MG63 (cell line): Measurements from ENCODE around the gene PRSS27. TPM values are rescaled to one million over a fixed set of nuclear protein-coding genes. Genes with fewer than 3 reads are reported as not detected.
"Not testable (repeated sequence)": the region's sequence is repeated elsewhere in the genome, so short reads cannot be mapped to it uniquely, and the experiment has no call there.

Source experiments
- DNase-seq: peaks from one replicate; pipeline ENCODE4 v3.0.0-alpha.2; 2020
- H3K27me3 ChIP-seq: fragments of 250-450 bp; sonication (Bioruptor Pico); 2 replicates; pipeline ENCODE4 v1.5.1; 2020; ENCODE audit warnings: mild to moderate bottlenecking, moderate library complexity
- H3K36me3 ChIP-seq: fragments of 250-450 bp; sonication (Bioruptor Pico); 2 replicates; pipeline ENCODE4 v1.5.1; 2020; ENCODE audit warnings: mild to moderate bottlenecking, moderate library complexity
- H3K4me3 ChIP-seq: fragments of 250-450 bp; sonication (Bioruptor Pico); 2 replicates; pipeline ENCODE4 v1.5.1; 2020; ENCODE audit warnings: mild to moderate bottlenecking, moderate library complexity
- H3K9me3 ChIP-seq: fragments of 250-450 bp; sonication (Bioruptor Pico); 2 replicates; pipeline ENCODE4 v1.5.1; 2020; ENCODE audit warnings: mild to moderate bottlenecking, moderate library complexity
- total RNA-seq: library from RNA; depleted of rRNA; stranded (reverse); fragments of >200 nt; shearing (Covaris generic); gene quantifications from 2 replicates; pipeline ENCODE4 v1.2.3, GENCODE V29; 2014; ENCODE audit warnings: low replicate concordance; rRNA removed

PRSS27 gene
- total RNA-seq, 1 experiment from 2014 or later, result 1.7 TPM

DNA sequence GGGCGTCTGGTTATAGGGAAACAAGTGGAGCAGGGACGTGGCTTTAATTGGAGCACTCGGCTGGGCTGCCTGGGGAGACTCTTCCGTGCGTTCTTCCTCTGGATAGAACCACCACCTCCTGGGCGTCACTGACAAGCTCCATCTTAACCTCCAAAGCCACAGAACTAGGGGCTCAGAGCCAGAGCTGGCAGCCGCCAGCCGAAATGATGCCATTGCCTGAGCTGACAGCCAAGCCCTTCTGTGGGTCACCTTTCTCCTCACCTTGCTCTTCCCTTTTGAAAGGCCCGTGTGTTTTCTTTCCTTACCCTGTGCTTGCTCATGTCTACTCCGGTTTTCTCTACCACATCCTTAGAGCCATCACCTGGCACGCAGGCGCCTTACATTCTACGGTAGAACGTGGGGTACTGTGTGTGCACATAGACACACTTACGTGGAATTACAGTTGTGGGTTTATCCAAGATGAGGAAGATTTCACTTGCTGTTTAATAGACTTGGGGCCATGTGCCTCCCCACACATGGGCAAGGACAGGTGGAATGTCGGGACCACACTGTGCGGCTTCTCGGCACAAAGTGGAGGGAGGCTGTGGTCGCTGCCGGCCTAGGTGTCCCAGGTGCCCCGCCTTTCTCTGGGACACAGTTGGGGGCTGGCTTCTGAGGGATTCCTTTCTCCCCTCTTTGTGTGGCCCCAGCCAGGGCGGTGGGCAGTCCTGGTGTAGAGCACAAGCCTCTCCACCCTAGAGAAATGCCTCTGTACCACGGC lies 41.6 kb downstream of the PRSS27 start:
- not testable (repeated sequence) for H3K27me3 ChIP-seq, H3K9me3 ChIP-seq, DNase-seq

DNA sequence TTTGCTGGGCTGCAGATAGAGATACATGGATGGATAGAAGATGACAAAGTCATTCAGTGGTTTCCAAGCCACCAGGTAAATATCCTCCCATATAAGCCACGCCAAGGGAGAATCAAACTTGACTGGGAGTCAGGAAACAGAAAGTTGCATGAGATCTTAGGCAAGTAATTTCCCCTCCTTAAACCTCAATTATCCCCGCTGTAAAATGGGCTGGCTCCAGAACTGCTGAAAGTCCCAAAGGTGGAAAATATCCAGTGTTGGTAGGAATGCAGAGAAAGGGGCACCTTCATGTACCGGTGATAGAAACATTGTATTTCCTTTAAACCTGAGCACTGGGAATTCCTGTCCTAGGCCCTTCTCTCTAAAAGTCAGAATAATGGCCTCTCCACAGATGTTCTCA lies 43.1 kb downstream of the PRSS27 start:
- H3K36me3 ChIP-seq, result peaks cover 15% of the 10 kb centered on the region
- DNase-seq, H3K27me3 ChIP-seq, H3K9me3 ChIP-seq, H3K4me3 ChIP-seq: not testable (repeated sequence)

More for the DNA sequence above, 41.6 kb downstream of the PRSS27 start:
- H3K36me3 ChIP-seq, result peaks cover 16% of the 10 kb centered on the region
- not testable (repeated sequence) for H3K4me3 ChIP-seq

DNA sequence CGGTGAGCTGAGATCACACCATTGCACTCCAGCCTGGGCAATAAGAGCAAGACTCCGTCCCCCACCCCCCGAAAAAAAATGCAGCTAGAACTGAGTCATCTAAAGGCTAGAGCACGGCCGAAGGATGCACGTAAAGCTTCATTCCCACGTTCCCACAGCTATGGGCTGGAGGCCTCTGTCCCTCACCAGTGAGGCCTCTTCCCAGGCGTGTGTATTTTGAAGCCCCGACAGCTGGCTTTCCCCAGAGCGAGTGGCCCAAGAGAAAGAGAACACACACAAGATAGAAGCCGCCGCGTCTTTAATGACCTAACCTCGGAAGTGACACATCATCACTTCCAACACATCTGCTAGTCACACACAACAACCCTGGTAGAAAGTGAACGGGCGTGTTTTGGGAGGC lies 44.3 kb downstream of the PRSS27 start:
- Histone ChIP-seq H3K27me3 (no peaks in the 10 kb centered on the region), H3K9me3 (no peaks in the 10 kb centered on the region), H3K4me3 (no peak overlapping the region), H3K36me3 (peaks cover 10% of the 10 kb centered on the region)
- no peak for DNase-seq

DNA sequence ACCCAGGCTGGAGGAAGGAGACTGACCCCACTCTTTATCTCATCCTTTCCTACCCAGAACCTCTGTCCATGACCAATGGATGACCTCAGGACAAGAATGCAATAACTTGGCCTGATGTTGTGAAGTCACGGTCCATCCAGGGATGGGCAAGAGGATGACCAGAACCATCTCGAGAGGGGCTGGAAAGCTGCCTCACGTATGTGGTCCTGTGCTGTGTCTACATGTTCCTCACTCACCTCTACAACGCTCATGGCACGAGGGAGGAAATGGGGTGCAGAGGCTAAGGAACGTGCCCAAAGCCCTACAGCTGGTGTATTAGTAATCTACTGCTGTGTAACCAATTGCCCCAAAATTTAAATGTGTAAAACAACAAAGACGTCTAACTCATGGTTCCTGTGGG lies 45.0 kb downstream of the PRSS27 start:
- DNase-seq, result no peak
- peaks cover 13% of the 10 kb centered on the region for H3K36me3 ChIP-seq
- no peaks in the 10 kb centered on the region for H3K9me3 ChIP-seq
- H3K27me3 ChIP-seq, result no peaks in the 10 kb centered on the region
- H3K4me3 ChIP-seq, result no peak overlapping the region

DNA sequence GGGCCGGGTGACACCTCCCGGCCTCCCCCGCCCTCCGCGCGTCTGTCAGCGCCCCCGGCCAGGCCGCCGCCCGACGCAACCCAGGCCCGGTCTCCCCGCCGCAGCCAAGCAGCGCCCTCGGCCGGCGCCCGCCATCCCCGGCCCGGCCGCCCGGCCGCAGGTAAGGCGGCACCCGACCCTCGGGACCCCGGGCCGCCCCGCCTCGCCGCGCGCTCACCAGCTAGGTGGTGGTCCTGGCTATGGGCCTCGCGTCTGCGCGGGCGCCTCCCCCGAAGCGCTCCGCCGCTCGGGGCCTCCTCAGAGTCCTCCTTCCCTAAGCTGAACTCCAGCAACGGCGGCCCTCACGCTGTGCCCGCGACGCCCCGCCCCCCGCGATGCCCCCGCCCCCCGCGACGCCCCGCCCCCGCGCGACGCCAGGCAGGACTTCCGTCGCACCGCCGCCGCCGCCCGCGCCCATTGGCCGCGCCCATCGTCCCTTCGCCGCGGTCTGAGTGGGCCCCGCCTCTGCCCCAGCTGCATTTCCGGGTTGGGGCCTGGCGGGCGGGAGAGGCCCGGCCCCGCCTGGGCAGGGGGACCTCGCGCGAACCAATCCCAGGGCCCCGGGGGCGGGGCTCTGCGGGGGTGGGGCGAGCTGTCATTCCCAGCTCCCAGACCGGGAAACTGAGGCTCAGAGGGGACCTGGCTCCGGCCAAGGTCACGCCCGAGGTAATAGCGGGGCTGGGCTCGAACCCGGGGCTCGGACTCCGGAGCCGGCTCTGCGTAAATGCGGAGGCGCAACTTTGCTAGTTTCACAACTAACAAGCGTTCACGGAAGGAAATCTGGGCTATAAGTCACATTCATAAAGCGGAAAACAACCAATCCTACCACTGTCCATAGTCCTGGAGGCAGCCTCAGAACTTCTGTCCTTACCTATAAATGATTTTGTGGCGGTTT lies 46.7 kb downstream of the PRSS27 start:
- Histone ChIP-seq H3K4me3 (peak overlapping the region; percentile 67), H3K9me3 (no peaks in the 10 kb centered on the region), H3K36me3 (peaks cover 19% of the 10 kb centered on the region), H3K27me3 (no peaks in the 10 kb centered on the region)
- peak; percentile 97 for DNase-seq

DNA sequence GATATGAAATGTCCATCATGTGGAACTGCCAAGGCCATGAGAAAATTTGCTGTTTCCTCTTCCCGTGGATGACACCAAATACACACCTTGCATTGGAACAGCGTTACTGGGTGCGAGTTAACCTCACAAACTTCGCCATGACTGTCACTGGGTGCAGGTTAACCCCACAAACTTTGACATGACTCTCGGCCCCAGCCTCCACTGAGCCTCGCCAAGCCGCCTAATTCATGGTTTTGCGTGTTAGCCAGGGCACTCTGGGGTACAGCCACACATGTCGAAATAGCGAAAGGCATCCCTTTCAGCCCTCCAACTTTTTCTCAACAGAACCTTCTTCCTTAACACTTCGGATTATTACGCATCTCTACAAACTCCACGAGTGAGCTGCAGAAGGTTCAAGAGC lies 48.3 kb downstream of the PRSS27 start:
- DNase-seq, result no peak
- no peak overlapping the region; the same call in 1 of the 2 replicates for H3K4me3 ChIP-seq

DNA sequence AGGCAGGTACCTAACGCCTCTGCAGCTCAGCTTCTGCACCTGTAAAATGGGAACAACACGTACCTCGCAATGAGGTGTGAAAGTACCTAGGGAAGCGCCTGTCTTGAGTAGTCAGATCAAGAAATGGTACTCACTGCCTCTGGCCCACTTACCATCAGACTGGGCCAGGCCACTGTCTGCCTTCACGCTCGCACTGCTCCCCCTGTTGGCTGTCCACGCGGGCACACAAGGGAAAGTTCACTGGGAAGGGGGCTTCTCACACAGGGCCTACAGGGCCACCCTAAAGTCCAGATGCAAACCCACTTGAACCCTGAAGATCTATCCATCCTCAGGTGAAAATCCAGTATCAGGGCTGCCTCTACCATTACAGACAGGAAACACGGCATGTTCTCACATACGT lies 48.8 kb downstream of the PRSS27 start:
- not testable (repeated sequence) for H3K9me3 ChIP-seq, H3K27me3 ChIP-seq, DNase-seq, H3K4me3 ChIP-seq
- peaks cover 19% of the 10 kb centered on the region for H3K36me3 ChIP-seq

More for the DNA sequence above, 48.3 kb downstream of the PRSS27 start:
- H3K9me3 ChIP-seq, result no peaks in the 10 kb centered on the region
- H3K36me3 ChIP-seq, result peaks cover 20% of the 10 kb centered on the region
- H3K27me3 ChIP-seq, result no peaks in the 10 kb centered on the region

DNA sequence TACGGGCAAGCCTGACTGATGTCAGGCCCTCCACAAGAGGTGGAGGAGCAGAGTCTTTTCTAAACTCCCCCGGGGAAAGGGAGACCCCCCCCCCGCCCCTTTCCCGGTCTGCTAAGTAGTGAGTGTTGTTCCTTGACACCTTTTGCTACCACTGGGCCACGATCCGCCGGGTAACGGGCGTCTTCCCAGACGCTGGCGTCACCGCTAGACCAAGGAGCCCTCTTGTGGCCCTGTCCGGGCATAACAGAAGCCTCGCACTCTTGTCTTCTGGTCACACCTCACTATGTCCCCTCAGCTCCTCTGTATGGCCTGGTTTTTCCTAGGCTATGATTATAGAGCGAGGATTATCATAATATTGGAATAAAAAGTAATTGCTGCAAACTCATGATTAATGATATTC lies 50.0 kb downstream of the PRSS27 start:
- H3K27me3 ChIP-seq, H3K4me3 ChIP-seq, H3K9me3 ChIP-seq: not testable (repeated sequence)
- H3K36me3 ChIP-seq, result peaks cover 19% of the 10 kb centered on the region
- peak; percentile 68 for DNase-seq

DNA sequence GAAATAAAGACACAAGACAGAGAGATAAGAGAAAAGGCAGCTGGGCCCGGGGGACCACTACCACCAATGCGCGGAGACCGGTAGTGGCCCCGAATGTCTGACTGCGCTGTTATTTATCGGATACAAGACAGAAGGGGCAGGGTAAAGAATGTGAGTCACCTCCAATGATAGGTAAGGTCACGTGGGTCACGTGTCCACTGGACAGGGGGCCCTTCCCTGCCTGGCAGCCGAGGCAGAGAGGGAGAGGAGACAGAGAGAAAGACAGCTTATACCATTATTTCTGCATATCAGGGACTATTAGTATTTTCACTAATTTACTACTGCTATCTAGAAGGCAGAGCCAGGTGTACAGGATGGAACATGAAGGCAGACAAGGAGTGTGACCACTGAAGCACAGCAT lies 50.4 kb downstream of the PRSS27 start:
- H3K9me3 ChIP-seq, H3K27me3 ChIP-seq, H3K4me3 ChIP-seq, DNase-seq: not testable (repeated sequence)
- peaks cover 19% of the 10 kb centered on the region for H3K36me3 ChIP-seq

DNA sequence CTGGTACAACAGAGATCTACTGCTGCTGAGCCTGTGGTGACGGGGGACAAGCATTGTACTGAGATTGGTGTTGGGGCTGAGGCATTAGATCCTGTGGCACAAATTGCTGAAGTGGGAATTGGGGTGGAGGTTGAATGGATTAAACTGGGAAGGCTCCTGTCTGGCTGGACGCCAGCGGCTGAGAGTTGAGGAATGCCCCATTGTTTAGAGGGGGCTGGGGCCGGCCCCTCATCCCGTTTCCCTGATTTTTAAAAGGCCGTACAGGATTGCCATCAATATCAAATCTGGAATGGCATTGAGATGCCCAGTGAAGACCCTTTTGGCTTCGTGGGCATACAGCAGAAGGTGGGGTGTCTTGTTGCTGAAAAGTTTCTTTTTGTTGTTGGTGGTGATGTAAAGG lies 53.4 kb downstream of the PRSS27 start:
- not testable (repeated sequence) for H3K4me3 ChIP-seq, H3K9me3 ChIP-seq, DNase-seq, H3K27me3 ChIP-seq
- peaks cover 19% of the 10 kb centered on the region for H3K36me3 ChIP-seq

DNA sequence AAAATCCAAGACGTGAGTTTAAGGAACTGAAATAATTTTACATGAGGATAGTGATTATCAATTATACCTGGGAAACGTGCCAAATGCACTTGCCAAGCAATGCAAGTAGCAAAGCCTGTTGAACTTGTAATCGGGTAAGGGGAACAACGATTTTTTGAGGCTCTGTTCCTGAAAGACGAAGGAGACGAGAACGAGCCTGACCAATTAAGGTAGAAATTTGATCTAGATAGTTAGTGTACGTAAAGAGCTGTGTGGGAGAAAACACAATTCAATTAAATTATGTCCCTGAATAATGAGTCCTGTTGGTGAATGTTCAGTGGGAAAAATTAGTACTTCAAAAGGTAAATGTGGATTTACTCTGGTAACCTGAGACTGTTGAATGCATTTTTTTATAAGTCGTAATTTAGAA lies 55.4 kb downstream of the PRSS27 start:
- Histone ChIP-seq H3K9me3 (no peaks in the 10 kb centered on the region), H3K27me3 (no peaks in the 10 kb centered on the region), H3K4me3 (no peak overlapping the region), H3K36me3 (peaks cover 9% of the 10 kb centered on the region)
- no peak for DNase-seq

DNA sequence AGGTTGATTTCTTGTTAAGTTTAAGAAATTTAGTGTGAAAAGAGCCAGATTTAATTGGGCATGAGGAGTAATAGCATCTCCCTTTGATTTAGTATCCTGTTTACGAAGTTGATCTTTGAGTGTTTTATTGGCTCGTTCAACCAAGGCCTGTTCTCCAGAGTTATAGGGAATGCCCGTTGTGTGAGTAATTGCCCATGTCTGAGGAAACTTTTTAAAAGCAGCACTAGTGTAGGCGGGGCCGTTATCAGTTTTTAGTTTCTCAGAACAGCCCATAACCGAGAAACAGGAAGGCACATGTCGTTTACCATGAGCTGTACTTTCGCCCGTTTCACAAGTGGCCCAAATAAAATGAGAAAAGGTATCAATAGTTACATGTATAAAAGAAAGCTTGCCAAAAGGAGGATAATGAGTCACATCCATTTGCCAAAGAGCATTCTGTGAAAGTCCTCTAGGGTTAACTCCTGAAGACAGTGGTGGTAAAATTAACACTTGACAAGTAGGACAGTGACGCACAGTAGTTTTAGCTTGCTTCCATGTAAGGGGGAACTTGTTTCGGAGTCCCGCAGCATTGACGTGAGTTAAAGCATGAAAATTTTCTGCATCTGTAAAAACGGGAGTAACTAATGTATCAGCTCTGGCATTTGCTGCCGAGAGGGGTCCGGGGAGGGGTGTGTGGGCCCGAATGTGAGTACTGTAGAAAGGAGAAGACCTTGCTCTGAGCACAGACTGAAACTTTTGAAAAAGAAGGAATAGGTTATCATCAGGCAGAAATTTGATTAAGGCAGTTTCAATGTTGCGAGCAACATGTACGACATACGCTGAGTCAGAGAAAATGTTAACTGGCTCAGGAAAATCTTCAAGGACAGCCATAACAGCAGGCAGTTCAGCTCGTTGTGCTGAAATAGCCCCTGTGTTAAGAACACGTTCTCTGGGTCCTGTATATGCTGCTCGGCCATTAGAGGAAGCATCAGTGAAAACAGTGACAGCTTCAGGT lies 56.2 kb downstream of the PRSS27 start:
- DNase-seq, result peak; percentile 36

More for the DNA sequence above, 56.2 kb downstream of the PRSS27 start:
- H3K9me3 ChIP-seq, result no peaks in the 10 kb centered on the region
- H3K27me3 ChIP-seq, result no peaks in the 10 kb centered on the region
- peaks cover 7% of the 10 kb centered on the region for H3K36me3 ChIP-seq
- no peak overlapping the region for H3K4me3 ChIP-seq

Other genes starting within 250 kb of the PRSS27 start
- not detected in 2 replicates for gene NTN3, start 248.9 kb downstream of the PRSS27 start, total RNA-seq
- 12.9 and 14.8 TPM in 2 replicates for gene TBC1D24, start 245.1 kb downstream of the PRSS27 start, total RNA-seq
- 15.0 and 19.4 TPM in 2 replicates for gene ATP6V0C, start 206.3 kb downstream of the PRSS27 start, total RNA-seq
- 15.8 and 25.9 TPM in 2 replicates for gene AMDHD2, start 199.9 kb downstream of the PRSS27 start, total RNA-seq
- not detected in 2 replicates for gene CEMP1, start 188.8 kb downstream of the PRSS27 start, total RNA-seq
- 6.6 and 7.6 TPM in 2 replicates for gene PDPK1, start 182.2 kb downstream of the PRSS27 start, total RNA-seq
- gene KCTD5, start 37.7 kb downstream of the PRSS27 start, total RNA-seq, result 49.6 and 71.6 TPM in 2 replicates
- gene SRRM2, start 32.4 kb upstream of the PRSS27 start, total RNA-seq, result 11.2 and 21.1 TPM in 2 replicates
- gene ELOB, start 57.1 kb upstream of the PRSS27 start, total RNA-seq, result 309 and 3,594 TPM in 2 replicates
- gene PRSS33, start 67.3 kb upstream of the PRSS27 start, total RNA-seq, result not detected in 2 replicates
- not detected in 2 replicates for gene PRSS41, start 78.2 kb upstream of the PRSS27 start, total RNA-seq
- gene PRSS21, start 97.0 kb upstream of the PRSS27 start, total RNA-seq, result 5.8 and 11.9 TPM in 2 replicates
- 2.7 TPM in 1 of 2 replicates, not detected in the other for gene ZG16B, start 110.1 kb upstream of the PRSS27 start, total RNA-seq
- not detected in 2 replicates for gene PRSS22, start 137.9 kb upstream of the PRSS27 start, total RNA-seq
- gene FLYWCH2, start 163.0 kb upstream of the PRSS27 start, total RNA-seq, result 176 and 179 TPM in 2 replicates
- gene FLYWCH1, start 191.7 kb upstream of the PRSS27 start, total RNA-seq, result 112 and 126 TPM in 2 replicates
- gene KREMEN2, start 244.1 kb upstream of the PRSS27 start, total RNA-seq, result 0.26 and 1.0 TPM in 2 replicates
- 23.5 and 38.1 TPM in 2 replicates for gene PAQR4, start 249.1 kb upstream of the PRSS27 start, total RNA-seq